Measurements from ENCODE around the gene ZBTB46. TPM values are rescaled to one million over a fixed set of nuclear protein-coding genes. Genes with fewer than 3 reads are reported as not detected.

Gene ZBTB46
- total and polyA plus RNA-seq, 7 donors = 0.23 to 5.3 (median 3.6) TPM

GRCh38 chr20:63739130-63740069 lies 91.7 kb downstream of the ZBTB46 start, which contains the start of gene SLC2A4RG:
SLC2A4RG (plus strand) TSS chr20:63739776; CDS start chr20:63739913, 137 bp downstream.
- intact Hi-C loops (cut with DNase I) = loop anchor here (2.0 to 5.0 kb wide), 3 partner anchors 33 to 522 kb away; partner anchors contain the start of genes ARFRP1, GMEB2 and YTHDF1
- no peaks in the 10 kb centered on the region for H3K9me3 ChIP-seq
- H3K27ac ChIP-seq = peak within 1 kb of the TSS; percentile 91 to 96 (median 96)
- peaks cover 0 to 43% (median 36%) of the 10 kb centered on the region in 4 donors for H3K4me1 ChIP-seq
- peaks cover 0 to 10% (median 0%) of the 10 kb centered on the region in 3 donors for H3K27me3 ChIP-seq
- TF ChIP-seq EP300 (IDR thresholded peaks at IDR 0.05) (no peak), POLR2A (IDR thresholded peaks at IDR 0.05) (no peak), POLR2AphosphoS5 (IDR thresholded peaks at IDR 0.05) (peak in 2 of 4 donors; percentile 10 to 11)
- 1 to 2% methylated on average over 136 of the region's 136 CpGs for WGBS, 2 donors
- peak; percentile 89 for DNase-seq
- peaks cover 18 to 42% (median 21%) of the 10 kb centered on the region in 4 donors for H3K36me3 ChIP-seq
- H3K4me3 ChIP-seq = peak within 1 kb of the TSS; percentile 65 to 71 (median 66)

- intact Hi-C loops (cut with DNase I) = loop anchor here (2.0 kb wide), 1 partner anchor 32 kb away; the partner anchor contains the start of gene ARFRP1
- peaks cover 0 to 43% (median 36%) of the 10 kb centered on the region in 4 donors for H3K4me1 ChIP-seq
- DNase-seq = peak; percentile 89
- peak overlapping the region; percentile 48 to 66 (median 57) for H3K4me3 ChIP-seq
- peak overlapping the region; percentile 83 to 93 (median 90) for H3K27ac ChIP-seq
- peaks cover 0 to 10% (median 0%) of the 10 kb centered on the region in 3 donors for H3K27me3 ChIP-seq
- TF ChIP-seq POLR2AphosphoS5 (IDR thresholded peaks at IDR 0.05) (no peak), POLR2A (IDR thresholded peaks at IDR 0.05) (no peak), EP300 (IDR thresholded peaks at IDR 0.05) (no peak), CTCF (IDR thresholded peaks at IDR 0.05) (no peak)
- 10 to 28% methylated on average over 26 of the region's 26 CpGs for WGBS, 2 donors
- peaks cover 20 to 48% (median 26%) of the 10 kb centered on the region in 4 donors for H3K36me3 ChIP-seq
- no peaks in the 10 kb centered on the region for H3K9me3 ChIP-seq
These were observed 92.4 kb downstream of the ZBTB46 start for GRCh38 chr20:63738687-63739129.

DNA sequence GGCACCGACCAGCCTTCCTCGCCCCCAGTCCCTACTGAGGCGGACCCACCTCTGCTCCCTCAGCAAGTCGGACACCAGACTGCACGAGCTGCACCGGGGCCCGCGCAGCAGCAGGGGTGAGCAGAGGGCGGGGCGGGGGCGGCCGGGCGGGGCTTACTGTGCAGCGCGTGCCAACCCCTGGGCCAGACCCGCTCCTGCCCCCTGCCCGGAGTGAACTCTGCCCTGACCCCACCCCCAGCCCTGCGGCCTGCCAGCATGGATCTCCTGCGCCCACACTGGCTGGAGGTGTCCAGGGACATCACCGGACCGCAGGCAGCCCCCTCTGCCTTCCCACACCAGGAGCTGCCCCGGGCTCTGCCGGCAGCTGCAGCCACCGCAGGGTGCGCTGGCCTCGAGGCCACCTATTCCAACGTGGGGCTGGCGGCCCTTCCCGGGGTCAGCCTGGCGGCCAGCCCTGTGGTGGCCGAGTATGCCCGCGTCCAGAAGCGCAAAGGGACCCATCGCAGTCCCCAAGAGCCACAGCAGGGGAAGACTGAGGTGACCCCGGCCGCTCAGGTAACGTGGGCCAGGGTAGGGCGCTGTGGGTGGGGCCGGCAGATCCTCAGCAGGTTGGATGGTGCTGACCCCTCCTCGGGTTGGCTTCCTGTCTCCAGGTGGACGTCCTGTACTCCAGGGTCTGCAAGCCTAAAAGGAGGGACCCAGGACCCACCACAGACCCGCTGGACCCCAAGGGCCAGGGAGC lies 92.9 kb downstream of the ZBTB46 start:
- Histone ChIP-seq H3K36me3 (peaks cover 19 to 48% (median 27%) of the 10 kb centered on the region in 4 donors), H3K4me1 (peaks cover 0 to 43% (median 36%) of the 10 kb centered on the region in 4 donors), H3K27ac (peak overlapping the region in 2 of 4 donors; percentile 91 to 93), H3K4me3 (peak overlapping the region in 3 of 4 donors; percentile 21 to 66 (median 35)), H3K27me3 (peaks cover 0 to 10% (median 0%) of the 10 kb centered on the region in 3 donors), H3K9me3 (no peaks in the 10 kb centered on the region)
- intact Hi-C loops (cut with DNase I) = loop anchor here (2.0 kb wide), 1 partner anchor 31 kb away; the partner anchor contains the start of gene ARFRP1
- TF ChIP-seq CTCF (IDR thresholded peaks at IDR 0.05) = no peak
- no peak for TF ChIP-seq EP300 (IDR thresholded peaks at IDR 0.05)
- TF ChIP-seq POLR2A (IDR thresholded peaks at IDR 0.05) = no peak
- no peak for TF ChIP-seq POLR2AphosphoS5 (IDR thresholded peaks at IDR 0.05)
- 8 to 19% methylated on average over 43 of the region's 43 CpGs for whole genome bisulfite sequencing, 2 donors
- DNase-seq = peak; percentile 75

DNA sequence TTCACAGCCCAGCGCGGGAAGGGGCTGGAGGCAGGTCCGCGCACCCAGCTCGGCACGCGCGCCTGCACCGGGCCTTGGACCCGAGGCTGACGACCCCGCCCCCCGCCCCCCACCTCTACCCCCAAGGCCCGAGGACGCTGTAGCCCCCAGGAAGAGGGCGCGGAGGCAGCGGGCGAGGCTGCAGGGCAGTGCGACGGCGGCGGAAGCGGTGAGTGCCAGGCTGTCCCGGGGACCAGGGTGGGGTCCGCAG lies 93.4 kb downstream of the ZBTB46 start:
- TF ChIP-seq EP300 (IDR thresholded peaks at IDR 0.05) (no peak), POLR2AphosphoS5 (IDR thresholded peaks at IDR 0.05) (no peak), CTCF (IDR thresholded peaks at IDR 0.05) (no peak), POLR2A (IDR thresholded peaks at IDR 0.05) (no peak)
- H3K4me1 ChIP-seq = peaks cover 0 to 43% (median 36%) of the 10 kb centered on the region in 4 donors
- H3K36me3 ChIP-seq = peaks cover 14 to 45% (median 22%) of the 10 kb centered on the region in 4 donors

More for the DNA sequence above, 93.4 kb downstream of the ZBTB46 start:
- WGBS, 2 donors = 2 to 3% methylated on average over 26 of the region's 26 CpGs
- no peak for DNase-seq
- H3K4me3 ChIP-seq = peak overlapping the region in 3 of 4 donors; percentile 21 to 66 (median 35)
- intact Hi-C loops (cut with DNase I) = no loop called here
- H3K27me3 ChIP-seq = peaks cover 0 to 10% (median 0%) of the 10 kb centered on the region in 3 donors
- H3K27ac ChIP-seq = no peak overlapping the region
- no peaks in the 10 kb centered on the region for H3K9me3 ChIP-seq

Data from sigmoid colon (tissue), 7 donors.